Measurements from ENCODE around the gene SEMA3C.

DNA sequence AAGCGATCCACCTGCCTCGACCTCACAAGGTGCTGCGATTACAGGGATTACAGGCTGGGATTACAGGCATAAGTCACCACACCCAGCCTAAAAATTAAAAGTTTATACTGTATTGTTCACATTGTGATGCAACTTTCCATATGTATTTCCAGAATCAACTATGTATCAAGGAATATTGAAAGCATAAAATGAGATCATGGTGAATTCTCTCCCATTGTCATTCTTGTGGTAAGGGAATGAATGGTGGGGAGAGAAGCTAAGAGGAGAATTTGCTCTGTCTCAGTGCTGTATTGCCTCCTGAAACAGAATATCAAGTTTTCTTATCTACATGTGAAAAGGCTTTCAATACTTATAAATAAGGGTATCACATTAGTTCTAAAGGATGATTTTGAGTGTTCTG is 198.7 kb downstream of the SEMA3C start:
- TF ChIP-seq, protein P1, sequence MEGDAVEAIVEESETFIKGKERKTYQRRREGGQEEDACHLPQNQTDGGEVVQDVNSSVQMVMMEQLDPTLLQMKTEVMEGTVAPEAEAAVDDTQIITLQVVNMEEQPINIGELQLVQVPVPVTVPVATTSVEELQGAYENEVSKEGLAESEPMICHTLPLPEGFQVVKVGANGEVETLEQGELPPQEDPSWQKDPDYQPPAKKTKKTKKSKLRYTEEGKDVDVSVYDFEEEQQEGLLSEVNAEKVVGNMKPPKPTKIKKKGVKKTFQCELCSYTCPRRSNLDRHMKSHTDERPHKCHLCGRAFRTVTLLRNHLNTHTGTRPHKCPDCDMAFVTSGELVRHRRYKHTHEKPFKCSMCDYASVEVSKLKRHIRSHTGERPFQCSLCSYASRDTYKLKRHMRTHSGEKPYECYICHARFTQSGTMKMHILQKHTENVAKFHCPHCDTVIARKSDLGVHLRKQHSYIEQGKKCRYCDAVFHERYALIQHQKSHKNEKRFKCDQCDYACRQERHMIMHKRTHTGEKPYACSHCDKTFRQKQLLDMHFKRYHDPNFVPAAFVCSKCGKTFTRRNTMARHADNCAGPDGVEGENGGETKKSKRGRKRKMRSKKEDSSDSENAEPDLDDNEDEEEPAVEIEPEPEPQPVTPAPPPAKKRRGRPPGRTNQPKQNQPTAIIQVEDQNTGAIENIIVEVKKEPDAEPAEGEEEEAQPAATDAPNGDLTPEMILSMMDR (IDR thresholded peaks at IDR 0.05; ENCODE audit: low read depth, low read length, poor library complexity, severe bottlenecking) = no peak
- TF ChIP-seq EZH2phosphoT487 (IDR thresholded peaks at IDR 0.05; ENCODE audit: borderline replicate concordance, low read length) = no peak

All from DOHH2 (cell line).